Thyroid gland (tissue), 4 donors: Measurements from ENCODE around the gene SPAG7. TPM values are rescaled to one million over a fixed set of nuclear protein-coding genes. Genes with fewer than 3 reads are reported as not detected.

ENCODE experiments used
- DNase-seq, 2 donors: peaks; one replicate each; pipeline ENCODE4 v3.0.0-alpha.2; 2019
- H3K27ac ChIP-seq, 3 donors: fragments of 200-600 bp; sonication (generic); 1 replicate in 2 of 3; 2 replicates in 1 of 3; pipeline ENCODE4 v1.5.1; 2016 to 2019; ENCODE audit warnings: mild to moderate bottlenecking in 1 of 3, moderate library complexity in 1 of 3
- H3K27me3 ChIP-seq: fragments of 200-600 bp; sonication (generic); one replicate; pipeline ENCODE4 v1.5.1; 2019
- H3K36me3 ChIP-seq, 2 donors: fragments of 200-600 bp; sonication (generic); one replicate each; pipeline ENCODE4 v1.5.1; 2016 to 2019
- H3K4me1 ChIP-seq, 2 donors: fragments of 200-600 bp; sonication (generic); one replicate each; pipeline ENCODE4 v1.5.1; 2017 to 2019
- H3K4me3 ChIP-seq, 3 donors: fragments of 200-600 bp; sonication (generic); replicated peaks in 1 of 3; 1 replicate in 2 of 3; 2 replicates in 1 of 3; pipeline ENCODE4 v1.5.1; 2016; ENCODE audit warnings: mild to moderate bottlenecking in 1 of 3
- H3K9me3 ChIP-seq: fragments of 200-600 bp; sonication (generic); one replicate; pipeline ENCODE4 v1.5.1; 2017
- POLR2A ChIP-seq, 2 donors: fragments of 450-650 bp; IDR thresholded peaks; one replicate each; pipeline ENCODE4 v1.6.1; 2017; ENCODE audit warnings: antibody characterized with exemption in 2 of 2, mild to moderate bottlenecking in 2 of 2, moderate library complexity in 1 of 2
- WGBS, 2 donors: methylation state at CpG; one replicate each; pipeline ENCODE4 v1.1.5; 2017; 5-methylcytosine and 5-hydroxymethylcytosine counted together
- intact Hi-C: fragments of 100-400 bp; cut with DNase I; formaldehyde crosslinking; loops from one replicate; pipeline ENCODE4 v1.15.1; 2023
- total RNA-seq, 4 donors: library from RNA; depleted of rRNA; stranded (reverse); fragments of >200 nt; gene quantifications; one replicate each; pipeline ENCODE4 v1.2.3, GENCODE V29; 2016
- TF ChIP-seq, protein P1 (sequence below), 6 experiments: fragments of 200-600 bp in 3 of 6; fragments of 450-650 bp in 3 of 6; sonication (generic) in 3 of 6; IDR thresholded peaks; one replicate each; pipeline ENCODE4 v1.5.1; 2016 to 2019; ENCODE audit warnings: antibody characterized with exemption in 6 of 6, mild to moderate bottlenecking in 2 of 6, inconsistent platforms in 1 of 6, moderate library complexity in 1 of 6

The SPAG7 gene
- total RNA-seq, 4 donors from 2014 or later: 50.5 to 69.7 (median 68.3) TPM

DNA sequence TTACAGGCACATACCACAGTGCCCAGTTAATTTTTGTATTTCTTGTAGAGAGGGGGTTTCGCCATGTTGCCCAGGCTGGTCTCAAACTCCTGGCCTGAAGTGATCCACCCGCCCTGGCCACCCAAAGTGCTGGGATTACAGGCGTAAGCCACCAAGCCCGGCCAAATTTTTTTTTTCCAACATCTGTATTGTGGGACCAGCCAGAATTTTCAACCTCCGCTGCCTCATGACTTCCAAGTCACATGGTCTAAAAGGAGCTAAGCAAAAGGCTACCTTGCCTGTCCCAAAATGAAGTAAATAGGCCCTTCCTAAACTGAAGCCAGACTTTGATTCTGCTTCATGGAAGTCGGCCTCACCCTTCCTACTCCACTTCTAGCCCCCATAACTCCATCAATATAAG, 4.2 kb upstream of the SPAG7 start:
- intact Hi-C loops: no loop called here
- Histone ChIP-seq H3K4me1 (peaks cover 11 to 14% of the 10 kb centered on the region in 2 donors), H3K27me3 (no peaks in the 10 kb centered on the region), H3K4me3 (no peak overlapping the region), H3K36me3 (peaks cover 22 to 29% of the 10 kb centered on the region in 2 donors), H3K9me3 (no peaks in the 10 kb centered on the region), H3K27ac (no peak overlapping the region)
- DNase-seq: no peak
- WGBS, 2 donors: 87 to 89% methylated on average over 6 of the region's 6 CpGs
- TF ChIP-seq, protein P1, sequence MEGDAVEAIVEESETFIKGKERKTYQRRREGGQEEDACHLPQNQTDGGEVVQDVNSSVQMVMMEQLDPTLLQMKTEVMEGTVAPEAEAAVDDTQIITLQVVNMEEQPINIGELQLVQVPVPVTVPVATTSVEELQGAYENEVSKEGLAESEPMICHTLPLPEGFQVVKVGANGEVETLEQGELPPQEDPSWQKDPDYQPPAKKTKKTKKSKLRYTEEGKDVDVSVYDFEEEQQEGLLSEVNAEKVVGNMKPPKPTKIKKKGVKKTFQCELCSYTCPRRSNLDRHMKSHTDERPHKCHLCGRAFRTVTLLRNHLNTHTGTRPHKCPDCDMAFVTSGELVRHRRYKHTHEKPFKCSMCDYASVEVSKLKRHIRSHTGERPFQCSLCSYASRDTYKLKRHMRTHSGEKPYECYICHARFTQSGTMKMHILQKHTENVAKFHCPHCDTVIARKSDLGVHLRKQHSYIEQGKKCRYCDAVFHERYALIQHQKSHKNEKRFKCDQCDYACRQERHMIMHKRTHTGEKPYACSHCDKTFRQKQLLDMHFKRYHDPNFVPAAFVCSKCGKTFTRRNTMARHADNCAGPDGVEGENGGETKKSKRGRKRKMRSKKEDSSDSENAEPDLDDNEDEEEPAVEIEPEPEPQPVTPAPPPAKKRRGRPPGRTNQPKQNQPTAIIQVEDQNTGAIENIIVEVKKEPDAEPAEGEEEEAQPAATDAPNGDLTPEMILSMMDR (IDR thresholded peaks at IDR 0.05): no peak
- no peak for TF ChIP-seq POLR2A (IDR thresholded peaks at IDR 0.05)

DNA sequence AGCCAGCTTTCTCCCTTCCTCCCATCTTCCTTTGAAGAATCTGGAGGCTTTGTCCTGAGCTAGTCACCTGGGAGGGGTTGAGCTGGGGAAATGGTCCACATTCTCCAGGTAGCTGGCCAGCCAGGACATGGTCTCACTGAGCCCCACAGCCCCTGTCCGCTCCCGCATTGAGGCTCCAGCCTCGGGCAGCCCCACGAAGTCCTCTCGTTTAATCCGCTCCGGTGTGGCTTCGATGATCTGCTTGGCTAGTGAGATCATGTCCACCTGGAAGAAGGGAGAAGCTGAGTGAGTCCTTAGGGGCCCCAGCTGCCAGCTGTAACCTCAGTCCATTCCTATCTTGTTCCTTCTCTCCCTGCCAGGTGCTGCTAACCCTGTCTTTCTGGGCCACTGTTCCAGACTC, 2.7 kb upstream of the SPAG7 start:
- WGBS, 2 donors: 91 to 95% methylated on average over 8 of the region's 8 CpGs
- Histone ChIP-seq H3K9me3 (no peaks in the 10 kb centered on the region), H3K4me3 (no peak overlapping the region), H3K27me3 (no peaks in the 10 kb centered on the region), H3K36me3 (peaks cover 20 to 22% of the 10 kb centered on the region in 2 donors), H3K4me1 (peaks cover 20 to 25% of the 10 kb centered on the region in 2 donors), H3K27ac (no peak overlapping the region)
- TF ChIP-seq, protein P1 (IDR thresholded peaks at IDR 0.05): no peak
- no peak for TF ChIP-seq POLR2A (IDR thresholded peaks at IDR 0.05)
- DNase-seq: no peak
- intact Hi-C loops: no loop called here

DNA sequence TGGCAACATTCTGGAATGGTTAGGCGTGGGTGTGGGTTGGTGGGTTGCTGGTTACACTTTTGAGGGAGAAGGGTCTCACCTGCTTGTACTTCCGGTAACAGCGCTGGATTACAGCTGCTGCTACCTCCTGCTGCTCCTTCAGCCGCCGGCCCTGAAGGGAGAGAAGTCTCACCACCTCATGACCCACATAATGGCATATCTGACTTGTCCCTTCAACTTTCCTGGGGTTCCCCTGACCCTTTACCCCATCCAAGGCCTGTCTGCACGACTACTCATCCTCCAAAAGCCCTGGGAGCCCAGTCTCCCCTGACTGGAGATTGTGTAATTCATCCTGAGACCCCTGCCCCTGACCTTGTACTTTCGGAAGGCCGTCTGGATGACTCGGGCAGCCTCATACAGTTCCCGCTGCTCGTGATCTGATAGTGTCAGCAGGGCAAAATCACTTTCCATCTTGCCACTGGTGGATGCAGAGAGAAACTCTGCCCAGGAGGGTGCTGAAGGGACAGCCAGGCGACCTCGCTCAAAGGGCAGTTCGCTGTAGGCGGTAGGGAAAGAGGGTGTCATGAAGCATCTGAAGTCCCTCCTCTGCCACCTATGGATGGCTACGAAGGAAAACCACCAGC, 2.0 kb upstream of the SPAG7 start:
- WGBS, 2 donors: 88 to 89% methylated on average over 16 of the region's 16 CpGs
- TF ChIP-seq, protein P1 (IDR thresholded peaks at IDR 0.05): no peak
- TF ChIP-seq POLR2A (IDR thresholded peaks at IDR 0.05): no peak
- H3K4me3 ChIP-seq: no peak overlapping the region
- H3K27me3 ChIP-seq: no peaks in the 10 kb centered on the region
- peak overlapping the region in 2 of 3 donors; percentile 15 to 93 for H3K27ac ChIP-seq
- H3K4me1 ChIP-seq: peaks cover 20 to 26% of the 10 kb centered on the region in 2 donors
- H3K36me3 ChIP-seq: peaks cover 20 to 22% of the 10 kb centered on the region in 2 donors
- no peak for DNase-seq
- intact Hi-C loops: no loop called here
- no peaks in the 10 kb centered on the region for H3K9me3 ChIP-seq

DNA sequence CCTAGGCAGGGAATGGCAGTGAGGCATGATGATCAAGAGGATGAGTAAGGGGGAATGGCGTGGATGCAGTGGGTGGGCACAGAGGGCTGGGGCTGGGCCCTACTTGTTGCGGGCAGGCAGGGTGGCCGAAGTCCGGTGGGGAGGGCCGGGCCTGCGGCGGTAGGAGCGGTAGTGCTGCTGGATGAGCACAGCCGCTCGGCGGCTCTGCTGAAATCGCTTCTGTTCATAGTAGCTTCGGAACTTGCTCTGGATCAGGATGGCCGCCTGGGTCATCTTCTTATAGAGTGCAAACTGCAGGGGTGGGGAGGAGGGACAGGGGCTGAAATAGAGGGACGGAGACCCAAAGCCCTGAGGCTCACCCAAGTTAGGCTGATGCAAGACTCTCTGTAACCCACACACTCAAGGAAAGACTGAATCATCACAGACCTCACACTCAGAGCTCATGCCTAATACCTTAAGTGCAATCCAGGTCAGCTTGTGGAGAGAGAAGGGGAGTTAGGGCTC, 1.5 kb upstream of the SPAG7 start:
- no peak for DNase-seq
- H3K36me3 ChIP-seq: peaks cover 18 to 20% of the 10 kb centered on the region in 2 donors
- intact Hi-C loops: no loop called here
- H3K4me3 ChIP-seq: peak overlapping the region in 1 of 3 donors; percentile 43
- WGBS, 2 donors: 64 to 67% methylated on average over 15 of the region's 15 CpGs
- no peaks in the 10 kb centered on the region for H3K9me3 ChIP-seq
- peak overlapping the region in 2 of 3 donors; percentile 90 to 93 for H3K27ac ChIP-seq
- TF ChIP-seq, protein P1 (IDR thresholded peaks at IDR 0.05): no peak
- no peak for TF ChIP-seq POLR2A (IDR thresholded peaks at IDR 0.05)
- no peaks in the 10 kb centered on the region for H3K27me3 ChIP-seq
- H3K4me1 ChIP-seq: peaks cover 20 to 26% of the 10 kb centered on the region in 2 donors

DNA sequence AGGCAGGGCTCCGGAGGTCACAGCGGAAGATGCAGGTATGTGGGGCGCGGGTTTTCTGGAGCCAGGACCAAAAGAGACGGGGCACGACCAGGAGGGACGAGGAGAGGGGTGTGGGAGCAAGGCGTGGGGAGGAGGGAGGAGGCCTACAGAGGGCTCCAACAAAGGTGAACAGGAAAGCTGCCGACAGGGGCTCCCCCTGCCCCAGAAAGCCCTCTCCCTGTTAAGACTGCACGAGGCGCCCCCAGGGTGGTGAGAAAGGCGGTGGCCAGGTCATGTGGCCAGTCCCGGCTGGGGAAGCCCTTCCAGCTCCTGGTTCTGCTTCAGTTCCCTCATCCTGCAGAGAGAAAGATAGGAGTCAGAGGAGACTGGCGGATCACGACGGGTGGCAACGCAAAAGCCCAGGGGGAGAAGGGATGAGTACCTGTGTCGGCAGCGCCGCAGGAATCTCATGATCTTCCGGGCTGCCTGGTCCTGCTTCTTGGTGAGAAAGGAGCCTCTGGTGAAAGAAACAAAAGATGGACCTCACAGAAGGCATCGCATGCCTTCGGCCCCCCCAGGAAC, 949 bp upstream of the SPAG7 start:
- peak overlapping the region; percentile 69 to 93 (median 90) for H3K27ac ChIP-seq
- no peaks in the 10 kb centered on the region for H3K27me3 ChIP-seq
- H3K36me3 ChIP-seq: peaks cover 16 to 18% of the 10 kb centered on the region in 2 donors
- peak; percentile 64 to 67 for DNase-seq
- H3K4me1 ChIP-seq: peaks cover 20 to 26% of the 10 kb centered on the region in 2 donors
- 24 to 27% methylated on average over 23 of the region's 23 CpGs for WGBS, 2 donors
- peak overlapping the region in 1 of 3 donors; percentile 43 for H3K4me3 ChIP-seq
- intact Hi-C loops: no loop called here
- no peaks in the 10 kb centered on the region for H3K9me3 ChIP-seq
- no peak for TF ChIP-seq POLR2A (IDR thresholded peaks at IDR 0.05)
- TF ChIP-seq, protein P1 (IDR thresholded peaks at IDR 0.05): no peak
